IPS-20b (cell line): ENCODE data around the gene PUM1.

Experiments used
- H3K27ac ChIP-seq: one replicate; pipeline ENCODE4 v1.5.1; 2013; ENCODE audit warnings: low read length
- H3K27me3 ChIP-seq: 2 replicates; pipeline ENCODE4 v1.6.1; 2013; ENCODE audit warnings: mild to moderate bottlenecking, low read length, inconsistent platforms; ENCODE audit not compliant: insufficient read depth
- H3K36me3 ChIP-seq: 2 replicates; pipeline ENCODE4 v1.6.1; 2013; ENCODE audit warnings: low read depth, mild to moderate bottlenecking, inconsistent platforms, low read length, moderate library complexity; ENCODE audit not compliant: insufficient read depth
- H3K4me1 ChIP-seq: 2 replicates; pipeline ENCODE4 v1.6.1; 2013; ENCODE audit warnings: mild to moderate bottlenecking, control low read depth, inconsistent platforms, low read length, moderate library complexity; ENCODE audit not compliant: insufficient read depth
- H3K4me3 ChIP-seq: 2 replicates; pipeline ENCODE4 v1.5.1; 2013; ENCODE audit warnings: mild to moderate bottlenecking, low read length, inconsistent platforms
- H3K9ac ChIP-seq: 2 replicates; pipeline ENCODE4 v1.6.1; 2013; ENCODE audit warnings: low read depth, mild to moderate bottlenecking, inconsistent platforms, low read length, moderate library complexity
- H3K9me3 ChIP-seq: 2 replicates; pipeline ENCODE4 v1.6.1; 2013; ENCODE audit warnings: mild to moderate bottlenecking, low read depth, low read length, inconsistent platforms; ENCODE audit not compliant: insufficient read depth

PUM1 gene

GRCh38 chr1:30888391-30888790 lies 177.1 kb downstream of the PUM1 start:
- no peaks in the 10 kb centered on the region for H3K36me3 ChIP-seq
- peak overlapping the region; percentile 5; the same call in 1 of the 2 replicates for H3K9ac ChIP-seq
- H3K4me1 ChIP-seq = 0 out of 2 replicates have a peak, but pooled peaks cover 12% of the 10 kb centered on the region
- H3K9me3 ChIP-seq = no peaks in the 10 kb centered on the region
- H3K27ac ChIP-seq = no peak overlapping the region
- H3K27me3 ChIP-seq = no peaks in the 10 kb centered on the region
- H3K4me3 ChIP-seq = no peak overlapping the region

- Histone ChIP-seq H3K4me3 (no peak overlapping the region), H3K36me3 (no peaks in the 10 kb centered on the region), H3K4me1 (0 out of 2 replicates have a peak, but pooled peaks cover 12% of the 10 kb centered on the region), H3K27me3 (no peaks in the 10 kb centered on the region), H3K27ac (peak overlapping the region; percentile 2), H3K9me3 (no peaks in the 10 kb centered on the region), H3K9ac (peak overlapping the region; percentile 5; the same call in 1 of the 2 replicates)
These were observed 177.8 kb downstream of the PUM1 start for GRCh38 chr1:30887485-30888315.

DNA sequence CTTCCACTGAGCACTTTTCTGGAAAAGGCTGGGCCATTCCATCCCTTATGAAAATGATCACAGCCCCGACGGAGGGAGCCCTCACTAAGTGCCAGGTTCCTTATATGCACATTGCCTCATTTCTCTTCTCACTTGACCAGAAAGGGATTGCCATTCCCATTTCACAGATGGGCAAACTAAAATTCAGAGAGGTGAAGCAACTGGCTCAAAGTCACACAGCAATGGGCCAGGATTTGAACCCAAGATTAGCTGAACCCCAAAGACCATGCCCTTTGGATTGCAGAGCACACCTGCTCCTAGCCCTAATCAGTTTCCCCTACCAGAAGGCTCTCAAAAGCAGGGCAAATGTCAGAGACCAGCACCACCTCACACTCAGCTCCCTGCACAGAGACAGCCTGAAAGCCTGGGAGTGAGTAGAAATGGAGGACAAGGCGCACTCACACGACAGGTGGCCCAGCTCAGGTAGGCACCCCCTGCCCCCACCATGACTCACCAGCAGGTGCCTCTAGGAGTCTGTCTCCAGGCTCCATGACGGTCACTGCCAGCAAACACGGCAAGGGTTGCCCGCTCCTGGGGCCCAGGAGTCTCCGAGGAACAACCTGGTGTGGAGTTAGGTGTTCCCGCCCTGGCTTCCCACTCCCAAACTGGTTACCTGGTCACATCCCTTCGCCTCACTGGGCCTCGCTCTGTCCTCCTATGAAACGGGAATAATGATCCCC lies 178.6 kb downstream of the PUM1 start:
- no peaks in the 10 kb centered on the region for H3K9me3 ChIP-seq
- H3K27me3 ChIP-seq = no peaks in the 10 kb centered on the region
- no peaks in the 10 kb centered on the region for H3K36me3 ChIP-seq
- no peak overlapping the region for H3K9ac ChIP-seq
- no peak overlapping the region for H3K4me3 ChIP-seq
- H3K4me1 ChIP-seq = 0 out of 2 replicates have a peak, but pooled peaks cover 12% of the 10 kb centered on the region
- H3K27ac ChIP-seq = no peak overlapping the region

DNA sequence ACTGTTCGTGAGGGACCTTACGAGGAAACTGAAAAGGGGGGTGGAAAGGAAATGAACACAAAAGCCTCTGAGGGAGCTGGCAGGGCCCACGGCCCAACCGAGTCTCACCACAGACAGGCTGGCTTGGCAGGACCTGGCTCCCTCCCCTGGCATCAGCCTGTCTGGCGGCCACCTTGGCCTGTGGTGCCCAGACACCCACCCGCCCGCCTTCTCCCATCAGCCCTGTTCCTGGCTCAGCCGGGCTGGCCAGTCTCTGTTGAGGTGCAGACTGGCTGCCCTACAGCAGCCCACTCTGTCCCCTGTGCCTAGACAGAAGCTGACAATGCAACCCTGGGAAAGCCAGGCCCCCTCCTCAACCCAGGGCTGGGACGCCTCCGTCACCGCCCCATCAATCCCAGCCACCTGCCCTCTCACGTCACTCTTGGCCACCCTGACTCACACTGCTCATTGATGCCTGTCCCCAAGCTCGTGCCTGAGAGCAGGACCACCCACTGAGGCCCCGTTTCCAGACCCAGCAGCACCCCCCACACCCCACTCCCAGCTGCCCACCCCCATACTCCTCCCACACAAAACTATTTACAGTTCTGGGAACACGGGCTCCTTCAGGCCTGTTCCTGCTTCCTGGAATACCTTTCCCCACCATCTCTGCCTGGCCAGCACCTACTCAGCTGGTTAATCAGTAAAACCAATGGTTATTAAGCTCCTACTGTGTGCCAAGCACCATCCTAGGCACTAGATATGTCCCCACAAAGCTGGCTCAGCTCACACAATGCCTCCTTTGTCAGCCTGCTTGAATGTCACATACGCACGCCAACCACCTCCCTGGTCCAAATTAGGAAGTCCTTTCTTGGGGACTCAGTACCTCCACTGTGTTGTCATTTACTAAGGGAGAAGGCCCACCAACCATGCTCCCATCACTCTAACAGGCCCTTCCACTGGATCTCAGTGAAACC lies 179.7 kb downstream of the PUM1 start:
- Histone ChIP-seq H3K36me3 (no peaks in the 10 kb centered on the region), H3K27me3 (no peaks in the 10 kb centered on the region), H3K27ac (no peak overlapping the region), H3K4me3 (no peak overlapping the region), H3K9me3 (no peaks in the 10 kb centered on the region), H3K9ac (no peak overlapping the region), H3K4me1 (peaks cover 16% of the 10 kb centered on the region; the same call in 1 of the 2 replicates)

DNA sequence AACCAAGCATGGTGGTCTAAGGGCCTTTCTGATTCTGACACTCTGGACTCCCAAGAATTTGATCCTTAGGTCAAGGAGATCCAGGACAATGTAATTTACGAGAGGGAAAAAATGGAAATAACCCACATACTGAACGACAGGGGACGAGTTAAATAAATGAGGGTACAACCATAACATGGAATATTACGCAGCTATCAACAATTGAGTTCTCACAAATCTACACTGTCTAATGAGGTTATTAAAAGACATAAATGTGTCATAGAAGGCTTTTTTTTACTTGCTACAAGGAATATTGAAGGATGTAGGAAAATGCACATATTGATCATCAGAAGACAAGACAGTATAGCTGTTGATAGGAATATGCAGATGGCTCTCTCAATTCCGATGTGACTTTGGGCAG lies 180.8 kb downstream of the PUM1 start:
- Histone ChIP-seq H3K4me1 (peaks cover 24% of the 10 kb centered on the region), H3K4me3 (no peak overlapping the region), H3K9me3 (no peaks in the 10 kb centered on the region), H3K9ac (no peak overlapping the region), H3K27me3 (no peaks in the 10 kb centered on the region), H3K27ac (no peak overlapping the region), H3K36me3 (no peaks in the 10 kb centered on the region)

- Histone ChIP-seq H3K9me3 (no peaks in the 10 kb centered on the region), H3K36me3 (no peaks in the 10 kb centered on the region), H3K4me3 (no peak overlapping the region), H3K27me3 (no peaks in the 10 kb centered on the region), H3K27ac (no peak overlapping the region), H3K9ac (no peak overlapping the region), H3K4me1 (peaks cover 22% of the 10 kb centered on the region)
These were observed 181.9 kb downstream of the PUM1 start for GRCh38 chr1:30883389-30884172.

GRCh38 chr1:30882678-30883388 lies 182.7 kb downstream of the PUM1 start:
- no peaks in the 10 kb centered on the region for H3K9me3 ChIP-seq
- no peak overlapping the region for H3K4me3 ChIP-seq
- no peaks in the 10 kb centered on the region for H3K27me3 ChIP-seq
- peaks cover 19% of the 10 kb centered on the region for H3K4me1 ChIP-seq
- H3K27ac ChIP-seq = no peak overlapping the region
- no peak overlapping the region for H3K9ac ChIP-seq
- H3K36me3 ChIP-seq = no peaks in the 10 kb centered on the region
